ENCODE results near the gene WDR37.

GRCh38 chr10:1158066-1158465 is 101.9 kb downstream of the WDR37 start:
- TF ChIP-seq POLR2A (IDR thresholded peaks at IDR 0.05; ENCODE audit: low read depth, low read length): no peak
- TF ChIP-seq POLR2AphosphoS5 (IDR thresholded peaks at IDR 0.05; ENCODE audit: low read depth, low read length): no peak
- no peak for TF ChIP-seq TAF1 (IDR thresholded peaks at IDR 0.05; ENCODE audit: low read depth, low read length)
- TF ChIP-seq SPI1 (IDR thresholded peaks at IDR 0.05; ENCODE audit: low read depth, low read length): no peak
- no peak for TF ChIP-seq PAX5 (IDR thresholded peaks at IDR 0.05; ENCODE audit: insufficient read depth, low read length, severe bottlenecking)
- TF ChIP-seq POU2F2 (IDR thresholded peaks at IDR 0.05; ENCODE audit: low read depth, low read length): no peak
